ENCODE measurements around the gene LIF. TPM values are rescaled to one million over a fixed set of nuclear protein-coding genes. Genes with fewer than 3 reads are reported as not detected.

LIF gene
- polyA plus RNA-seq, 1 of the 3 experiments (the other 2 are of a cell fraction): 24.6 TPM

DNA sequence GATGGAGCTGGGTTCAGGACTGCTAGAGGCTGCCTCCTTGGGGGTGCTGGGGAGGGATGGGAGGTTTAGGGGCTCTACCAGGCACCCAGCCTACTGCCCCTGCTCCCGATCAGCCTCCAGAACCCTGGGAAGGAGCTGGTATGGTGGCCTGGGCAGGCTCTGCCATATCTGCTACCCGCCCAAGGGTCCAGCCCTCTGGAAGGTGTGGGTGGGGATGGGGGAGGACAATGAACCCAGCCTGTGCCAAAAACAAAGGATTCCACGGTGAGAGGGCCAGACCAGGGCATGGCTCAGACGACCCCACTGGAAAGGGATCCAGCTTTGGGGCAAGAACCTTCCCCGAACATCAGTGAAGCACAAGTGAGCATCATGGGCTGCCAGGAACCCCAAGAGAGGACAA lies 39.8 kb upstream of the LIF start (continued):
- TF ChIP-seq, protein P1, sequence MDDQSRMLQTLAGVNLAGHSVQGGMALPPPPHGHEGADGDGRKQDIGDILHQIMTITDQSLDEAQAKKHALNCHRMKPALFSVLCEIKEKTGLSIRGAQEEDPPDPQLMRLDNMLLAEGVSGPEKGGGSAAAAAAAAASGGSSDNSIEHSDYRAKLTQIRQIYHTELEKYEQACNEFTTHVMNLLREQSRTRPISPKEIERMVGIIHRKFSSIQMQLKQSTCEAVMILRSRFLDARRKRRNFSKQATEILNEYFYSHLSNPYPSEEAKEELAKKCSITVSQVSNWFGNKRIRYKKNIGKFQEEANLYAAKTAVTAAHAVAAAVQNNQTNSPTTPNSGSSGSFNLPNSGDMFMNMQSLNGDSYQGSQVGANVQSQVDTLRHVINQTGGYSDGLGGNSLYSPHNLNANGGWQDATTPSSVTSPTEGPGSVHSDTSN (IDR thresholded peaks at IDR 0.05): no peak
- no peak for TF ChIP-seq FOSL2 (IDR thresholded peaks at IDR 0.05; ENCODE audit: borderline replicate concordance, low read depth)

GRCh38 chr22:30285846-30286200 lies 39.3 kb upstream of the LIF start:
- Histone ChIP-seq H4K20me1 (ENCODE audit: insufficient read depth) (peaks cover 4% of the 10 kb centered on the region; the same call in 1 of the 2 replicates), H3K36me3 (replicated peaks in 1 of 2; ENCODE audit: control insufficient read depth in 1 of 2, insufficient read depth in 2 of 2, low read length in 1 of 2) (peaks cover 0 to 2% of the 10 kb centered on the region in 2 experiments), H2AFZ (ENCODE audit: low read depth) (no peak overlapping the region), H3K27me3 (ENCODE audit: insufficient read depth) (no peaks in the 10 kb centered on the region), H3K4me2 (no peak overlapping the region), H3K9me2 (no peaks in the 10 kb centered on the region), H3K4me1 (ENCODE audit: control insufficient read depth in 1 of 2, insufficient read depth in 2 of 2, low read depth in 1 of 2, low read length in 1 of 2) (peaks cover 11 to 22% of the 10 kb centered on the region in 2 experiments; a peak in 2 of 4 replicates), H3K79me2 (ENCODE audit: insufficient read depth) (no peaks in the 10 kb centered on the region), H3K9me3 (no peaks in the 10 kb centered on the region), H3K4me3 (ENCODE audit: low read depth in 2 of 2, low read length in 1 of 2) (no peak overlapping the region), H3K27ac (ENCODE audit: low read depth in 2 of 2, low read length in 1 of 2) (no peak overlapping the region), H3F3A (replicated peaks; ENCODE audit: insufficient read depth) (peaks cover 18% of the 10 kb centered on the region), H3K9ac (no peak overlapping the region)
- ChIA-PET POLR2A (no interaction called here), CTCF (interaction anchor here (0.6 to 12.9 kb wide), 23 partner anchors 8 to 682 kb away, joined by 3 to 228 read pairs (median 4); partner anchors contain the start of genes MTFP1, NF2, RNF215 and SEC14L2)
- no peak for DNase-seq
- WGBS (ENCODE audit: low lambda C conversion rate): 95% methylated on average over 4 of the region's 8 CpGs
- TF ChIP-seq RAD21 (IDR thresholded peaks at IDR 0.05; ENCODE audit: low read length) (no peak), REST (IDR thresholded peaks at IDR 0.05; ENCODE audit: low read depth, low read length) (no peak), GATA2 (CRISPR knock-in tag; IDR thresholded peaks at IDR 0.05) (no peak), FOXM1 (IDR thresholded peaks at IDR 0.05; ENCODE audit: low read depth) (no peak), FOXJ3 (CRISPR knock-in tag; IDR thresholded peaks at IDR 0.05) (no peak), NFIC (IDR thresholded peaks at IDR 0.05; ENCODE audit: borderline replicate concordance) (no peak), EP300 (IDR thresholded peaks at IDR 0.05; ENCODE audit: borderline replicate concordance in 1 of 2, low read depth in 1 of 2, low read length in 1 of 2) (no peak), MEF2A (IDR thresholded peaks at IDR 0.05; ENCODE audit: borderline replicate concordance, low read depth) (no peak), CHD2 (IDR thresholded peaks at IDR 0.05; ENCODE audit: low read length, partially characterized antibody) (no peak), FOSL2 (IDR thresholded peaks at IDR 0.05; ENCODE audit: borderline replicate concordance, low read depth) (no peak), USF1 (IDR thresholded peaks at IDR 0.05; ENCODE audit: borderline replicate concordance, low read depth) (no peak), YY1 (IDR thresholded peaks at IDR 0.05; ENCODE audit: low read depth) (no peak), GABPA (IDR thresholded peaks at IDR 0.05; ENCODE audit: low read depth) (no peak), RFX5 (IDR thresholded peaks at IDR 0.05; ENCODE audit: low read length) (no peak), NRF1 (IDR thresholded peaks at IDR 0.05; ENCODE audit: low read depth, low read length) (no peak), EZH2phosphoT487 (IDR thresholded peaks at IDR 0.05; ENCODE audit: borderline replicate concordance, low read depth) (no peak), TCF12 (IDR thresholded peaks at IDR 0.05) (no peak), JUND (IDR thresholded peaks at IDR 0.05) (no peak)
- TF ChIP-seq, protein P2, sequence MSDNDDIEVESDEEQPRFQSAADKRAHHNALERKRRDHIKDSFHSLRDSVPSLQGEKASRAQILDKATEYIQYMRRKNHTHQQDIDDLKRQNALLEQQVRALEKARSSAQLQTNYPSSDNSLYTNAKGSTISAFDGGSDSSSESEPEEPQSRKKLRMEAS (IDR thresholded peaks at IDR 0.05; ENCODE audit: low read depth): no peak
- TF ChIP-seq, protein P3, sequence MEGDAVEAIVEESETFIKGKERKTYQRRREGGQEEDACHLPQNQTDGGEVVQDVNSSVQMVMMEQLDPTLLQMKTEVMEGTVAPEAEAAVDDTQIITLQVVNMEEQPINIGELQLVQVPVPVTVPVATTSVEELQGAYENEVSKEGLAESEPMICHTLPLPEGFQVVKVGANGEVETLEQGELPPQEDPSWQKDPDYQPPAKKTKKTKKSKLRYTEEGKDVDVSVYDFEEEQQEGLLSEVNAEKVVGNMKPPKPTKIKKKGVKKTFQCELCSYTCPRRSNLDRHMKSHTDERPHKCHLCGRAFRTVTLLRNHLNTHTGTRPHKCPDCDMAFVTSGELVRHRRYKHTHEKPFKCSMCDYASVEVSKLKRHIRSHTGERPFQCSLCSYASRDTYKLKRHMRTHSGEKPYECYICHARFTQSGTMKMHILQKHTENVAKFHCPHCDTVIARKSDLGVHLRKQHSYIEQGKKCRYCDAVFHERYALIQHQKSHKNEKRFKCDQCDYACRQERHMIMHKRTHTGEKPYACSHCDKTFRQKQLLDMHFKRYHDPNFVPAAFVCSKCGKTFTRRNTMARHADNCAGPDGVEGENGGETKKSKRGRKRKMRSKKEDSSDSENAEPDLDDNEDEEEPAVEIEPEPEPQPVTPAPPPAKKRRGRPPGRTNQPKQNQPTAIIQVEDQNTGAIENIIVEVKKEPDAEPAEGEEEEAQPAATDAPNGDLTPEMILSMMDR (IDR thresholded peaks at IDR 0.05): no peak

Data from SK-N-SH (cell line).